GM19099 (cell line): ENCODE data around the gene PID1.

Experiments used
- POLR2A ChIP-seq: IDR thresholded peaks from 3 replicates; pipeline ENCODE4 v1.6.1; 2011; ENCODE audit warnings: low read depth; ENCODE audit not compliant: insufficient read length; ENCODE audit errors: extremely low read depth

PID1 gene

GRCh38 chr2:229025653-229026052 is 245.4 kb downstream of the PID1 start:
- TF ChIP-seq POLR2A, result no peak

DNA sequence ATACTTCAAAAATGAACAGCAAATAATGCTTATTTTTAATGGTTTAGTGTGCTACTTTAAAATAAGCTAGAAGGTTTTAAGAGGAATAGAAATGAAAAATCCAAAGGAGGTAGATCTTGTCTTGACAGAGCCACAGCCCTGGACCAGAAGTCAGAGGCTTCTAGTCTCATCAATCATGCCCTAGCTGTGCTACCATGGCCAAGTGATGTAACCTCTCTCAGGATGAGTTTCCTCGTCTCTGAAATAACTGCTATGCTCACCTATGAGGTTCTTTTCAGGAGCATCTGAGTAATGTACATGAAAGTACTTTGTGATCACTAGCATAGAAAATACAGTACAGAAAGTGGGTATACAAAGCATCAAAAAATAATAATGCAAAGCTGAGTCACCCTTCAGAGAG is 248.4 kb downstream of the PID1 start:
- no peak for TF ChIP-seq POLR2A

- TF ChIP-seq POLR2A, result no peak
These were observed 249.0 kb downstream of the PID1 start for GRCh38 chr2:229022071-229022470.

GRCh38 chr2:229009816-229010215 is 261.3 kb downstream of the PID1 start:
- no peak for TF ChIP-seq POLR2A

DNA sequence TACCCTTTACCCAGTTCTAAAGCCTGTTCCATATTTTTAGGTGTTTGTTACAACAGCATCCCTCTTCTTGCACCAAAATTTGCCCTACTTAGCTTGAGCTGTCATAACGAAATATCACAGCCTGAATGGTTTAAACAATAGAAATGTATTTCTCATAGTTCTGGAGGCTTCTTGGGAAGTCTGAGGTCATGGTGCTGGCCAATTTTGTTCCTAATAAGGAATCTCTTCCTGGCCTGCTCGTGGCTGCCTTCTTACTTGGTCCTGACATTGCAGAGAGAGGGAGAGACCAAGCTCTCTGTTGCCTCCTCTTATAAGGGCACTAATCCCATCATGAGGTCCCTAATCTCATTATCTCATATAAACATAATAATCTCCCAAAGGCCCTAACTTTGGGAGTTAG is 267.8 kb downstream of the PID1 start:
- TF ChIP-seq POLR2A, result no peak

- TF ChIP-seq POLR2A, result no peak
These were observed 269.9 kb downstream of the PID1 start for GRCh38 chr2:229001196-229001595.

GRCh38 chr2:228999326-228999725 is 271.8 kb downstream of the PID1 start:
- no peak for TF ChIP-seq POLR2A

- no peak for TF ChIP-seq POLR2A
These were observed 282.3 kb downstream of the PID1 start for GRCh38 chr2:228988786-228989185.

GRCh38 chr2:228987441-228988155 is 283.5 kb downstream of the PID1 start:
- TF ChIP-seq POLR2A, result no peak

GRCh38 chr2:228986961-228987360 is 284.1 kb downstream of the PID1 start:
- TF ChIP-seq POLR2A, result no peak

- TF ChIP-seq POLR2A, result no peak
These were observed 287.4 kb downstream of the PID1 start for GRCh38 chr2:228983700-228984099.

DNA sequence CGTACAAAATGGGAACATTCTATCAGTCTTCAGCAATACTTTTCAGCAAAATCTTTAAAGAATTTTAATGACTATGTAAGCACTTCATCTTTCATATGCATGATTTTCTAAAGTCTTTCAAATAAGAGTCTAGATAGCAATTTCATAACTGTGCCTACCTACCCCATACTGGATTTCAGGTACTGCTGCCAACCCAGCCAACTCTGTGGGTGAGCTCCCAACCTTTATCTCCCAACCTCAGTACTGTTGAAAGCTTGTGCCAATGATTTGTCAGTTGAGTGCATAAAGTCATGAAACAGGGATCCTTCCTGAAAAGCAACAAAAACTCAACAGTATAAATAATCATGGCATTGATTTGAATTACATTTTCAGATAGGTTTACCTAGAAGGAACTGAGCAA is 296.9 kb downstream of the PID1 start:
- TF ChIP-seq POLR2A, result no peak
